ENCODE measurements around the gene ACBD6. TPM values are rescaled to one million over a fixed set of nuclear protein-coding genes. Genes with fewer than 3 reads are reported as not detected.

Gene ACBD6
- total RNA-seq, 1 donor from 2014 or later = 43.4 TPM

DNA sequence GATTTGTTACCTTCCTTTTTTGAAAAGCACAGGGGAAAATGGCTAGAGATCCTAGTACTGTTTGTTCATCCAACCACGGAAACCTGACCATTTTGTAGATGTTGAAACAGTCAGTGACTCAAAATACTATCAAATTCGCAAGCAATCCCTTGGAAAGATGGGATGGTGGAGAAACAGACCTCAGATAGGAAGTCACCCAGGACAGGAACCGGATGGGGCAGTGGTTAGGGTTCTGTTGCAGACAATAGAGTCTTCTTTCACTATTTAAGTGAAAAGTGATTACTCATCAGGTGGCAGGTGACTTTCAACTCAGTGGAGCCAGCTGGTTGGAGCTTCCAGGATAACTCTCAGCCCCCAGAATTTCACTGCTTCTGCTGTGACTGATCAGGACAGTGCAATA lies 255.3 kb downstream of the ACBD6 start:
- Histone ChIP-seq H3K36me3 (ENCODE audit: insufficient read depth, low read length) (no peaks in the 10 kb centered on the region), H3K27ac (ENCODE audit: low read depth, low read length) (no peak overlapping the region), H3K4me3 (ENCODE audit: insufficient read depth, low read depth, low read length) (no peak overlapping the region), H3K9ac (ENCODE audit: low read length) (no peak overlapping the region), H4K20me1 (ENCODE audit: insufficient read depth, low read length) (no peaks in the 10 kb centered on the region), H3K27me3 (ENCODE audit: insufficient read depth, low read length) (peaks cover 15% of the 10 kb centered on the region), H3K4me2 (ENCODE audit: low read length) (no peak overlapping the region), H2AFZ (ENCODE audit: low read depth, low read length) (no peak overlapping the region), H3K79me2 (ENCODE audit: insufficient read depth, low read length) (no peaks in the 10 kb centered on the region), H3K4me1 (ENCODE audit: insufficient read depth, low read length) (peaks cover 2% of the 10 kb centered on the region), H3K9me3 (ENCODE audit: insufficient read depth, low read depth, low read length) (no peaks in the 10 kb centered on the region)
- Mint-ChIP-seq H3K27ac (ENCODE audit: unreplicated experiment) (no peak overlapping the region), H3K27me3 (ENCODE audit: low read depth, unreplicated experiment) (peaks cover 26% of the 10 kb centered on the region), H3K36me3 (ENCODE audit: low read depth, unreplicated experiment) (no peaks in the 10 kb centered on the region), H3K4me1 (ENCODE audit: low read depth, unreplicated experiment) (peaks cover 11% of the 10 kb centered on the region), H3K9me3 (ENCODE audit: unreplicated experiment) (peaks cover 2% of the 10 kb centered on the region), H3K4me3 (ENCODE audit: unreplicated experiment) (no peak overlapping the region)
- FAIRE-seq (no peak), DNase-seq (ENCODE audit: low read depth) (no peak)
- TF ChIP-seq, protein P1, sequence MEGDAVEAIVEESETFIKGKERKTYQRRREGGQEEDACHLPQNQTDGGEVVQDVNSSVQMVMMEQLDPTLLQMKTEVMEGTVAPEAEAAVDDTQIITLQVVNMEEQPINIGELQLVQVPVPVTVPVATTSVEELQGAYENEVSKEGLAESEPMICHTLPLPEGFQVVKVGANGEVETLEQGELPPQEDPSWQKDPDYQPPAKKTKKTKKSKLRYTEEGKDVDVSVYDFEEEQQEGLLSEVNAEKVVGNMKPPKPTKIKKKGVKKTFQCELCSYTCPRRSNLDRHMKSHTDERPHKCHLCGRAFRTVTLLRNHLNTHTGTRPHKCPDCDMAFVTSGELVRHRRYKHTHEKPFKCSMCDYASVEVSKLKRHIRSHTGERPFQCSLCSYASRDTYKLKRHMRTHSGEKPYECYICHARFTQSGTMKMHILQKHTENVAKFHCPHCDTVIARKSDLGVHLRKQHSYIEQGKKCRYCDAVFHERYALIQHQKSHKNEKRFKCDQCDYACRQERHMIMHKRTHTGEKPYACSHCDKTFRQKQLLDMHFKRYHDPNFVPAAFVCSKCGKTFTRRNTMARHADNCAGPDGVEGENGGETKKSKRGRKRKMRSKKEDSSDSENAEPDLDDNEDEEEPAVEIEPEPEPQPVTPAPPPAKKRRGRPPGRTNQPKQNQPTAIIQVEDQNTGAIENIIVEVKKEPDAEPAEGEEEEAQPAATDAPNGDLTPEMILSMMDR (IDR thresholded peaks at IDR 0.05; ENCODE audit: insufficient read depth, low read depth, low read length) = no peak
- no peak for TF ChIP-seq EZH2 (IDR thresholded peaks at IDR 0.05; ENCODE audit: insufficient read depth, low read length)

DNA sequence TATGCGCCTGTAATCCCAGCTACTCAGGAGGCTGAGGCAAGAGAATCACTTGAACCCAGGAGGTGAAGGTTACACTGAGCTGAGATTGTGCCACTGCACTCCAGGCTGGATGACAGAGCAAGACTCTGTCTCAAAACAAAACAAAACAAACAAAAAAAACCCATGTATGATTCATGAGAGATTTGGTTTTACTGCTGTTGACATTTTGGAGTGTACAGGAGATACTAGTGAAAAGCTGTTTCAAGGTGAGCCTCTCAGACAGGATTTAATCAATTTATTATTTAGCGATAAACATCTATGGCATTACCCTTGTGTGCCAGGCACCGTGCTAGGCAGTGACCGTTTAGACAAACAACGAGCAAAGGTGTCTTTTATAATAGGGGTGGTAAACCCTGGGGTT lies 255.8 kb downstream of the ACBD6 start:
- Histone ChIP-seq H3K9me3 (ENCODE audit: insufficient read depth, low read depth, low read length) (no peaks in the 10 kb centered on the region), H3K36me3 (ENCODE audit: insufficient read depth, low read length) (no peaks in the 10 kb centered on the region), H3K4me2 (ENCODE audit: low read length) (no peak overlapping the region), H3K27me3 (ENCODE audit: insufficient read depth, low read length) (peaks cover 19% of the 10 kb centered on the region), H2AFZ (ENCODE audit: low read depth, low read length) (no peak overlapping the region), H3K27ac (ENCODE audit: low read depth, low read length) (no peak overlapping the region), H3K9ac (ENCODE audit: low read length) (no peak overlapping the region), H3K4me1 (ENCODE audit: insufficient read depth, low read length) (peaks cover 2% of the 10 kb centered on the region), H3K4me3 (ENCODE audit: insufficient read depth, low read depth, low read length) (no peak overlapping the region), H4K20me1 (ENCODE audit: insufficient read depth, low read length) (no peaks in the 10 kb centered on the region), H3K79me2 (ENCODE audit: insufficient read depth, low read length) (no peaks in the 10 kb centered on the region)
- Mint-ChIP-seq H3K4me3 (ENCODE audit: unreplicated experiment) (no peak overlapping the region), H3K36me3 (ENCODE audit: low read depth, unreplicated experiment) (no peaks in the 10 kb centered on the region), H3K4me1 (ENCODE audit: low read depth, unreplicated experiment) (peaks cover 11% of the 10 kb centered on the region), H3K27ac (ENCODE audit: unreplicated experiment) (no peak overlapping the region), H3K27me3 (ENCODE audit: low read depth, unreplicated experiment) (peaks cover 29% of the 10 kb centered on the region), H3K9me3 (ENCODE audit: unreplicated experiment) (peaks cover 2% of the 10 kb centered on the region)
- TF ChIP-seq, protein P1 (IDR thresholded peaks at IDR 0.05; ENCODE audit: insufficient read depth, low read depth, low read length) = no peak
- TF ChIP-seq EZH2 (IDR thresholded peaks at IDR 0.05; ENCODE audit: insufficient read depth, low read length) = no peak
- no peak for FAIRE-seq
- DNase-seq (ENCODE audit: low read depth) = no peak

DNA sequence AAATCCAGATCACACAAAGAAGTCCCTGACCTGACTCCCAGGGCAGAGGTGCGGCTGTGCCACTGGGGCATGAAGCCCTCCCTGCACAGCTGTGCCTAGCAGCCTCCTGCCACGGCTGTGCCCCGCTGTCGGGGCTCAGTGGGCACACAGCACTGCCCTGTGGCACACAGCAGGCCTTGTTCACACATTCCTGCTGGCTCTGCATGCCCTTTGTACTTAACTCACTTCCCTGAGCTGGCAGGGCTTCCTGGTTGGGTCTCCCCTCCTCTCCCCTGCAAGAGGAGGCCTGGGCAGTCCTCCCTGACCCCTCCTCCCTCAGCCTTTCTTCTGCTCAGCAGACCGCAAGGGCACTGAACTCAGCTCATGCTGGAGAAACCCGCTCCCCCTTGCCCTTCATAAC lies 257.5 kb downstream of the ACBD6 start:
- H4K20me1 ChIP-seq (ENCODE audit: insufficient read depth, low read length) = peaks cover 3% of the 10 kb centered on the region

More for the DNA sequence above, 257.5 kb downstream of the ACBD6 start:
- Mint-ChIP-seq H3K27me3 (ENCODE audit: low read depth, unreplicated experiment) (peaks cover 46% of the 10 kb centered on the region), H3K4me1 (ENCODE audit: low read depth, unreplicated experiment) (peaks cover 4% of the 10 kb centered on the region), H3K27ac (ENCODE audit: unreplicated experiment) (no peak overlapping the region), H3K4me3 (ENCODE audit: unreplicated experiment) (no peak overlapping the region), H3K9me3 (ENCODE audit: unreplicated experiment) (peaks cover 2% of the 10 kb centered on the region), H3K36me3 (ENCODE audit: low read depth, unreplicated experiment) (no peaks in the 10 kb centered on the region)
- FAIRE-seq (no peak), DNase-seq (ENCODE audit: low read depth) (no peak)
- TF ChIP-seq, protein P1 (IDR thresholded peaks at IDR 0.05; ENCODE audit: insufficient read depth, low read depth, low read length) = no peak
- TF ChIP-seq EZH2 (IDR thresholded peaks at IDR 0.05; ENCODE audit: insufficient read depth, low read length) = no peak
- H3K9me3 ChIP-seq (ENCODE audit: insufficient read depth, low read depth, low read length) = no peaks in the 10 kb centered on the region
- no peak overlapping the region for H2AFZ ChIP-seq (ENCODE audit: low read depth, low read length)
- H3K27me3 ChIP-seq (ENCODE audit: insufficient read depth, low read length) = peaks cover 36% of the 10 kb centered on the region
- H3K36me3 ChIP-seq (ENCODE audit: insufficient read depth, low read length) = no peaks in the 10 kb centered on the region
- no peak overlapping the region for H3K9ac ChIP-seq (ENCODE audit: low read length)
- no peak overlapping the region for H3K4me3 ChIP-seq (ENCODE audit: insufficient read depth, low read depth, low read length)
- no peaks in the 10 kb centered on the region for H3K79me2 ChIP-seq (ENCODE audit: insufficient read depth, low read length)
- H3K4me1 ChIP-seq (ENCODE audit: insufficient read depth, low read length) = no peaks in the 10 kb centered on the region
- H3K4me2 ChIP-seq (ENCODE audit: low read length) = no peak overlapping the region
- H3K27ac ChIP-seq (ENCODE audit: low read depth, low read length) = no peak overlapping the region

All from astrocyte (in vitro differentiated cells and primary cell).